Tibial nerve (tissue), 3 donors: ENCODE results near the gene CD151.

Source experiments
- POLR2A ChIP-seq, 2 donors: fragments of 450-650 bp; IDR thresholded peaks; one replicate each; pipeline ENCODE4 v1.6.1; 2017; ENCODE audit warnings: antibody characterized with exemption in 2 of 2, mild to moderate bottlenecking in 2 of 2, moderate library complexity in 2 of 2
- TF ChIP-seq, protein P1 (sequence below), 5 experiments: fragments of 200-600 bp in 3 of 5; fragments of 450-650 bp in 2 of 5; sonication (generic) in 3 of 5; IDR thresholded peaks; one replicate each; pipeline ENCODE4 v1.5.1; 2016 to 2019; ENCODE audit warnings: antibody characterized with exemption in 5 of 5, mild to moderate bottlenecking in 3 of 5, moderate library complexity in 2 of 5

DNA sequence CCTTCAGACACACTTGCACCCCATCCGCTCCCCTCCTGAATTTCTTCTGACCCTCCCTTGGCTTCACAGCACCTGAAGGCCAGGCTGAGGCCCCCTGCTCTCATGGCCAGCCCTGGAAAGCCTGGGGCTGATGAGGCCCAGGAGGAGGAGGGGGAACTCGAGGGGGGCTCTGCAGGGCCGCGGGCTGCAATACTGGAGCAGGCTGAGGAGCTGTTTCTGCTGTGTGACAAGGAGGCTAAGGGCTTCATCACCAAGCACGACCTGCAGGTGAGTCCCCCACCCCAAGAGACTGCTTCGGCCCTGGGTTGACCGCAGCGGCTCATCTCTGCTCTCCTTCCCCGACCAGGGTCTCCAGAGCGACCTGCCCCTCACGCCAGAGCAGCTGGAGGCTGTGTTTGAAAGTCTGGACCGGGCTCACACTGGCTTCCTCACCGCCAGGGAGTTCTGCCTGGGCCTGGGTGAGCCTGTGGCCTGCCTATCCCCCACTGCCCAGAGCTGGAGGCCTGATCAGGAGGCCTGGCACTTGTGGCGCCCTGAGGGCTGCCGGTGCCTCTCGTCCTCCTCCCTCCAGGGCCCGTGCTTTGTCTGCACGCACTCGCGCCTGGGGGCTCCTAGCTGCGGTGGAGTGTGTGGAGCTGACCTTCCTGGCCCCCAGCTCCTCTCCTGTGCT lies 4.1 kb upstream of the CD151 start:
- TF ChIP-seq POLR2A (IDR thresholded peaks at IDR 0.05): no peak
- TF ChIP-seq, protein P1, sequence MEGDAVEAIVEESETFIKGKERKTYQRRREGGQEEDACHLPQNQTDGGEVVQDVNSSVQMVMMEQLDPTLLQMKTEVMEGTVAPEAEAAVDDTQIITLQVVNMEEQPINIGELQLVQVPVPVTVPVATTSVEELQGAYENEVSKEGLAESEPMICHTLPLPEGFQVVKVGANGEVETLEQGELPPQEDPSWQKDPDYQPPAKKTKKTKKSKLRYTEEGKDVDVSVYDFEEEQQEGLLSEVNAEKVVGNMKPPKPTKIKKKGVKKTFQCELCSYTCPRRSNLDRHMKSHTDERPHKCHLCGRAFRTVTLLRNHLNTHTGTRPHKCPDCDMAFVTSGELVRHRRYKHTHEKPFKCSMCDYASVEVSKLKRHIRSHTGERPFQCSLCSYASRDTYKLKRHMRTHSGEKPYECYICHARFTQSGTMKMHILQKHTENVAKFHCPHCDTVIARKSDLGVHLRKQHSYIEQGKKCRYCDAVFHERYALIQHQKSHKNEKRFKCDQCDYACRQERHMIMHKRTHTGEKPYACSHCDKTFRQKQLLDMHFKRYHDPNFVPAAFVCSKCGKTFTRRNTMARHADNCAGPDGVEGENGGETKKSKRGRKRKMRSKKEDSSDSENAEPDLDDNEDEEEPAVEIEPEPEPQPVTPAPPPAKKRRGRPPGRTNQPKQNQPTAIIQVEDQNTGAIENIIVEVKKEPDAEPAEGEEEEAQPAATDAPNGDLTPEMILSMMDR (IDR thresholded peaks at IDR 0.05): no peak
